A549 (cell line): ENCODE measurements around the gene PTPRN2.

ENCODE experiments used
- BCL3 ChIP-seq: fragments of >200 bp; sonication (Bioruptor Twin); formaldehyde crosslinking; IDR thresholded peaks from 3 replicates; pipeline ENCODE4 v1.6.1; 2016
- CTCF ChIP-seq: fragments of >200 bp; sonication (Bioruptor Twin); formaldehyde crosslinking; IDR thresholded peaks from 3 replicates; pipeline ENCODE4 v1.5.1; 2016
- JUN ChIP-seq, 2 experiments: fragments of >200 bp; sonication (Bioruptor Twin); formaldehyde crosslinking; IDR thresholded peaks; 2 replicates in 1 of 2; 3 replicates in 1 of 2; pipeline ENCODE4 v1.6.1; 2016 to 2017
- POLR2A ChIP-seq: IDR thresholded peaks from 2 replicates; pipeline ENCODE4 v1.6.1; 2012; ENCODE audit warnings: mild to moderate bottlenecking, low read length

- no peak for TF ChIP-seq POLR2A
- TF ChIP-seq BCL3: no peak
- TF ChIP-seq CTCF: no peak
- no peak for TF ChIP-seq JUN (IDR thresholded peaks at IDR 0.05)
These were observed 522.3 kb downstream of the PTPRN2 start for GRCh38 chr7:158065340-158065739.
